Right forelimb (tissue), 1 donor: ENCODE data around the gene GNAO1.

Experiments used
- DNase-seq: peaks from one replicate; pipeline ENCODE4 v3.0.0-alpha.2; 2018

Gene GNAO1

DNA sequence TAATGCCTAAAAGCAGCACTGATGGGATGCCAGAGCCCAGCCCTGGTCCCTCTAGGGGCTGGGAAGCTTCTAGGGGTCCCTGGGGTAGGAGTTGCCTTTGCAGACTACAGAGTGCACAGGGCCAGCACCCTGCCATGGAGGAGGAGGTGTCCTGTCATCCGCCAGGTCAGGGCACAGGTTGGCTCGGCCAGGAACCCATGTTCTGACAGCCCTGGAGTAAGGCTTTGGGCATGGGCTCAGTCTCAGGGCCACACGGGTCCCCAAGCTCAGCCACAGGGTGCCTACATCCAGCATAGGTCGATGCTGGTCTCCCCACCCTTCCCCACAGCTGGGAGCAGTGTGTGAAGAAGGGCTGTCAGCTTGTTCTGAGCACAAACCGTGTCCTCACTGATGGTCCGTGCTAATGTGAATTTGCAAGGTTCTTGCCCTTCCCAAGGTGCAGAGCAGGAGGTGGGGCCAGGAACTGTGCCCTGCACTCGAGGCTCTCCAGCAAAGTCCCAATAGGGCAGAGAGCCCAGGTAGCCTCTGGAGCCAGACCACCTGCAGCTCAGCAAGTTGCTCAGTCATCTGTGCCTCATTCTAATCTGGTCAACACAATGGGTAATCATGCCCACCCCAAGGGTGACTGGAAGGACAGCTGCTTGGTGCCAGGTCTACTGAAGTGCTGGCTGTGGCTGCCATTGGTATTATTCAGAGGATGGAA, 161.2 kb downstream of the GNAO1 start:
- peak; percentile 32 for DNase-seq

DNA sequence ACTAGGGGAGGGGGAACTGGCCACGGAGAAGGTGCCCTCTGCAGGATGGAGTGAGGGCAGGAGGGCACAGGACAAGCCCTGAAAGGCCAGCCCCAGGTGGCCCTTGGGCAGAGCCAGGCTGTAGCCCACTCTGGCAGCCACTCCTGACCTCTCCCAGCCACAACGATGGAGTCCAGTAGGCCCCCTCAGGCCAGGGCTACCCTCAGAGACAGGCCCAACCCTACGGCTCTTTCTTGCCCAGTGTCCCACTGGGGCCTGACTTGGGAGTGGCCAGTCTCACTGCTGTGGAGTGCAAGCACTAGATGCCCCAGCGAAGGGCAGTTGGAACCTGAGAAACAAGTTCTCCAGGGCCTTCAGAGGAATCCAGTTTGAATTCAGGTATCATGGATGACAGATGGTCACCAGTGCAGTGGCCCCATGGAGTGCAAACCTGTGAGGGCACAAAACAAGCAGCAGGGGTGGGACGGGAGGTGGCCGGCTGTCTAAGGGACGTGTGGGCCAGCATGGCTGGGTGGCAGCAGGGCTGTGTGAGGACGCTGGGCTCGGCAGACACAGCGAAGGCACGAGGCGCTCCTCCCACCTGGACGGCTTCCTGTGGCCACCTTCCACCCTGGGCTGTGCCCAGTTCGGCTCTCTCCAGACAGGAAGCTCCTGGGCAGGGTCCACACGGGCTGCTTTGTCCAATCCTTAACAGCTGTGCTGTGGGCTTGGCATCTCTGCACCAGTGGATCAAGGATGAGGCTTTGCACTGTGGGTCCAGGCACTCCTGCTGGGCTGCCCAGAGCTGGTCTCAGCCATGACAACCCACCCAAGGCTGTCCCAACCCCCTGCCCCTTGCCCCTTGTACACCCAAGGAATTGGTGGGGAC, 162.0 kb downstream of the GNAO1 start:
- DNase-seq = peak; percentile 31

DNA sequence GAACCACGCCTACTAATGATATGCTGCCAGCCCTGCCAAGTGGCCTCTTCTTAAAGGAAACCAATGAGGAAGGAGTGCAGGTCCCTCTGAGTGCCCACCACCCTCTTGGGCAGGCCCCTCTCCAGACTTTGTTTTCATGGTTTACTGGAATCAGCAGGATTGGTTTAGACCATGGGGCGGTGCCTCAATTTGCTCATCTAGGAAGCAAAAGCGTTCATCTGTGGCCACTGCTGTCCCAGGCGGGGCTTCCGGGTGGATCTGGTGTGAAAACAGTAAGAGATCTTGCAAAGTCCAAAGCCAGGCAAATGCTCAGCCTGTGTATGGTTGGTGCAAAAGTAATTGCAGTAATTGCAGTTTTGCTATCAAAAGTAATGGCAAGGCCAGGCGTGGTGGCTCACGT, 162.7 kb downstream of the GNAO1 start:
- DNase-seq = no peak

DNA sequence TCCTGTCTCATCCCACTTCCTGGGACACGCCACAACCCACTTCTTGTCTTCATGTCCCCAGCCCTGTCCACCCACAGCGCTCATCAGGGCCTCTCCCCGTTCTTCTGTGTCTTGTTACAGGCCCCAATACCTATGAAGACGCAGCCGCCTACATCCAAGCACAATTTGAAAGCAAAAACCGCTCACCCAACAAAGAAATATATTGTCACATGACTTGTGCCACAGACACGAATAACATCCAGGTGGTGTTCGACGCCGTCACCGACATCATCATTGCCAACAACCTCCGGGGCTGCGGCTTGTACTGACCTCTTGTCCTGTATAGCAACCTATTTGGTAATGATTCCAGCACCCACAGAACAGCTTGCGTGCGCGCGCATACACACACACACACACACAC, 163.5 kb downstream of the GNAO1 start:
- DNase-seq = peak; percentile 33

DNA sequence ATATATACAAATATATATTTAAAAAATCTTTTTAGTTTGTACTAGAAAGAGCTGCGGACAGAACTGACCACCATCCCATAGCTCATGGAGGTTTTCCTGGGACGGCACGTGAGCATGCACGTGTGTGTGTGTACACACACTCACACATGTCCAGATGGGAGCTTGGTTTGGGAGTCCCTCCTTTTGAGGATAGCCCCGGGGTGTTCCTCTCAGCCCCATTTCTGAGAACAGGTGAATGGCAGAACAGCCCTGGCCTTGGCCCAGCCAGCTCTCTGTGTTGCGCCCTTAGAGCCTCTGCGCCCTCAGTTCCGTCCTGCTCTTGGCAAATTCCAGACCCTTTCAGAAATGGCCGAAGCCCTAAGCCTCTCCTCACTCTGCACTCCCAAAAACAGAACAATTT, 163.9 kb downstream of the GNAO1 start:
- peak; percentile 25 for DNase-seq

DNA sequence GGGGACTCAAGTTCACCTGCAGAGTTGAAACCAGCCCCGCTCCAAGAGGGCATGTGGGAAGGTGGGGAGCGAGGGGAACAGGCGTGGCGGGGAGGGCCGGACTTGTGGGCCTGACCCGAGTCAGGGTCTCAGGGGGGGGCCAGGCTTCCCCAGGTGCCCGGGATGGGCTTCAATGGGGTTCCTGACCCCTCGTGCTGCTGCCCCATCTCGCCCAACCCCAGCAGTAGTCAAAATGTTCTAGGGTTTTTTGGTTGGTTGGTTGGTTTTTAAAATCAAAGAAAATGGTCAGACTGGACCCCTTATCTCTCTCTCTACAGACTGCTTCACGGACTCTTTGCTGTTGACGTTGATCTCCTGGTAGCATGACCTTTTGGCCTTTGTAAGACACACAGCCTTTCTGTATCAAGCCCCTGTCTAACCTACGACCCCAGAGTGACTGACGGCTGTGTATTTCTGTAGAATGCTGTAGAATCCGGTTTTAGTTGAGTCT, 164.5 kb downstream of the GNAO1 start:
- no peak for DNase-seq

DNA sequence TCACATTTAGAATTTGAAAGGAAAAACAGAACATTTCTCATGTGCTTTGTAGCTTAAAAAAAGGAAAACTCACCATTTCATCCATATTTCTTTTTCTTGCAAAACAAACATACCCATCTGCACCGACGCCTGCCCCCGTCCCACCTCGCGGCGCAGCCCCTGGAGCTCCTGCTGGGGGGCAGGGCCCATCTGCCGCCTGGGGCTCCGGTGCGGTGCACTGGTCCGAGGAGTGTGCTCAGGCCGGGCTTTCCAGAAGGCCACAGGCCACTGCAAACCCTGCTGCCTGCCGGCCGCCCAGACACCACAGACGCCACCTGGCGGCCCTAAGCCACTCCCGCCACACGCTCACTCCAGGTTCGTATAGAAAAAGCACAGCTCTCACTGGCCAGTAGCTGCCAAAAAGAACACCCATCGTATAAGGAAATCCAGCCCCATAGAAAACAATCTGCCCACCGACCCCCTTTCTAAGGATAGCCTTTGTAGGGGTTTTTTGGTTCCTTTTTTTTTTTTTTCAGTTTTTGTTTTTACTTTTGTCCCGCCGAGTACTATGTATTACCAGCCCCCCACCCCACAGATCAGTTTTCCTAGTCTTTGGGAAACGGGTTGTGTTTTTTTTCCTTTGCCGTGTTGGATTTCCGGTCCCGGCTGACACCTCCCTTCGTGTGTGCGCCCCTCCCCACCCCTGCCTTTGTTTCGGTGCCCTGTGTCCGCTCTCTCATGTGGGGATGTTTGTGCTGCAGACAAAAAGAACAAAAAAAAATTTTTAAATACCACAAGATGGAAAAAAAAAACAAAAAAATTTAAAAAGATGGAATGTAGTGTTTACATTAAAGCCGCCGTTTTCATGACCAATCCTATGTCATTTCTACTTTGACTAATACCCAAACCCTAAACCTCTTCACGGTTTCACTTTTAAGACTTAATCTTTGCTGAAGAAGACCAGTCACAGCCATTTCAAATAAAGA, 165.3 kb downstream of the GNAO1 start:
- peak; percentile 88 for DNase-seq

DNA sequence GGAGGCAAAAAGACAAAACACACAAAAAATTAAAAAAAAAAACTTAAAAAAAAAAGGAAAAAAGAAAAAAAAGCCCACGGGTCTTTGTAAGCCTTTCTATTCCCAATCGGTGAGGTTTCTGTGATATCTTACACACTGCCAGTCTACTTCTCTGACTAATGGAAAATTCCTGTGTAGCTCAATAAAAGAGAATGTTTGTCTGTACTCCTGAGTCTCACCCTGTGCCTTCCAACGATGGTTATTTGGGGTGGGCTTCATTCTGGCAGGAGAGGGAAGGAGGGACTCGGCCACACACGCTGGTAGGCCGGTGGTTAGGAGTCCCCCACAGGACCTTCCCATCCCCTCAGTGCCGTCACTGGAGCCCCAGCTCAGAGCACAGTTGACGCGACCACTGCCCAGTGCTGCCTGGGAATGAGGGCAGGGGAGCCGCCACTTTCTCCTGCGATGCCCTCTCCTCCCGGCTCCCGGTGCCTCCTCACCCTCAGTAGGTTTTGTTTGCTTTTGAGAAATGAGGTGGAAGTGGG, 166.0 kb downstream of the GNAO1 start:
- peak; percentile 51 for DNase-seq

DNA sequence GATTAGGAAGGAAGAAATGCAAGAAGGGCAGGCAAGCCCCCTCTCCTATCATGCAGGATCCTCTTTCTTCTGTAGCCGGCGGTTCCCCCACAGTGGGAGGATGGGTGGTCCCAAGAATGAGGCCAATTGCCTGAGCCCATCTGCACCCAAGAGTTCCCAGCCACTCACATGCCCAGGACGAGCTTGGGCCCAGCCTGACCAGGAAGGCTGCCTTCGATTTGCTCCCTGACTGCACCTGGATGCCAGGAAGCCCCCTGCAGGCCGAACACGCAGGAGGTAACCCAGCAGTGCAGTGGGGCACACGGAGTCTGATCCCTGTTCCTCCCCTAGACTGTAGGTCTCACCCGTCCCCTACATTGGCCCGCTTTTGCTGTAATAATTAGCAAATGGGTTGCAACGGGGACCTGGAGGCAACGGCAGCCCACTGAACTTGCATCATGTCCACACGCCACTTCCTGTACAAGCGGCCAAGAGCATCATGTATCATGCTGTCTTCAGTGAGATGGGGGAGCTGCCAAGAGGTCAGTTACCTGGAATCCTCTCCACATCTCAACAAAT, 166.6 kb downstream of the GNAO1 start:
- peak; percentile 30 for DNase-seq

DNA sequence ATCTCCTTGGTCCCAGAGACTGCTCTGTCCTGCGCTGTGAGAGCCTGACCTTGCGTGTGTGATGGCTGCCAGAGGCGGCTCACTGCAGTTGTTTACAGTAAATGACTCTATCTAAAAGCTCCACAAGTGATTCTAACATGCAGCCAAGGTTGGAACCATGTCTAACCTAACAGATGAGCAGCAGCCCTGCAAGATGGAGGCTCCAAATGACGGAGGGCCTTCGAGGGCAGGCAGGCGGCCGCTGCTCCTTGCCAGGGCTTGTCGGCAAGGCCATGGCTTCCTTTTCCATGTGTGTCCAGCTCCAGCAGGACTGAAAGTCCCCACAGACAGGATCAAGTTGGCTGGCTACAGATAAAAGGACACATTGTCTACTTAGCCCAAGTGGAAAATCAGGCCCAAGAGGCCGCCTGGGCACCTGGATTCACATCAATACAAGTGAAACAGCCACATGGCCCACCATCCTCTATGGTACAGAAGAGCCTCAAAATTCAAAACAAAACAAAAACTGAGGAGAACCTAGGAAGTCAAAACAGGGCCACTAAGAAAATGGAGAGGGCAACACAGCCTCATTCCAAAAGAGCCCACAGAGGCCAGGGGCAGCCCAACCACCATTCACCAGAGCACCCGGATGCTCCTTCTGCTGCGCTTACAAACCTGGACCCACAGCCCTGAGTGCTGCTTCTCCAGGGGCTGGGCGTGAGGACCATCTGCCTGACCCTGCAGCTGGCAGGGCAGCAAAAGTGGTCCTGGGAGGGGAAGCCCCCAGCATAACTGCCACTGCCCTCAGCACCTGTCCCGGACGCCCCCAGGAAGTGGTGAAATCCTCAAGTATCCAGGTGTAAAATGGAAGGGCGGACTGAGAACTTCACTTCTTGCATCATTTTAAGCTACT, 169.1 kb downstream of the GNAO1 start:
- no peak for DNase-seq

DNA sequence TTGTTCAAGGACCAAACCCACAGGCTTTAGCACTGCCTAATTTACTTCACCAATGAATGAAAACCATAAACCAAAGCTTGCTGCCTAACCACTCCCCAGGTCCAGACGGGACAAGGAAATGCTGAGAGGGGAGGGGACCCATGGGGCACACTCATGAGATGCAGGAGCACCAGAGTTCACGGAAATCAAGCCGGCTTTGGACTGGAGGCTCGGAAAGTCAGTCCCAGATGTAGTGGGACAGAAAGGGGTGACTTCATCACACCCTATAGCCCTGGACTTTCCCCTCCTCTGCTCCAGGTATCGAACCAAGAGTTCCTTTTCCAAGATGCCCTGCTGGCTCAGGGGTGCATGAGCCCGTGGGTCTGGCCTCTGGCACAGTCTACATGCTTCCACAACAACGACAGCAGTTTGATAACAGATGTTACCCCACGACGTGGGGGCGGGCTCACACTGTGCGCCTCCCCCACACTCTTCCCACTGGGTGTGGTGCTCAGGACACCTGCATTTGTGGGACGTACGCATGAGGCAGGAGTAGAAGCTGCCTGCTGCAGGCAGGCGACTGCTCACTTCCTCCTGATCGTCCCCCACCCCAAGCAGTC, 170.9 kb downstream of the GNAO1 start:
- no peak for DNase-seq

DNA sequence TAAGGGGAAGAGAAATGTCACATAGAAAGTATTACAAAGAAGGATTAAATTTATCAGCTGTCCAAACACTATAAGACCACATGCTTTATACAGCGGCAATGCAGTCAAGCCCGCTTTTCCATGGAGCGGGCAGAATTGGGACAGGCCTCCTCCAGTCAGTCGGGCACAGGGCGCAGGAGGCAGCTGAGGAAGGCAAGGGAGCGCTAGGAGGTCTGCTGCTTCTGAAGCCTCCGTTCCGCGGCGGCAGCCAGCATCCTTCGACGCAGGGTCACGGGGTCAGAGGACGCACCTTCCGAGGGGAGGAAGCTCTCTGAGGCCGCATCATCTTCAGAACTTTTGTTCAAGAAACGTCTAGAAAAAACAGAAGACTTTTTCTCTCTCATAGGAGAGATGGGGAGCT, 171.4 kb downstream of the GNAO1 start:
- no peak for DNase-seq

DNA sequence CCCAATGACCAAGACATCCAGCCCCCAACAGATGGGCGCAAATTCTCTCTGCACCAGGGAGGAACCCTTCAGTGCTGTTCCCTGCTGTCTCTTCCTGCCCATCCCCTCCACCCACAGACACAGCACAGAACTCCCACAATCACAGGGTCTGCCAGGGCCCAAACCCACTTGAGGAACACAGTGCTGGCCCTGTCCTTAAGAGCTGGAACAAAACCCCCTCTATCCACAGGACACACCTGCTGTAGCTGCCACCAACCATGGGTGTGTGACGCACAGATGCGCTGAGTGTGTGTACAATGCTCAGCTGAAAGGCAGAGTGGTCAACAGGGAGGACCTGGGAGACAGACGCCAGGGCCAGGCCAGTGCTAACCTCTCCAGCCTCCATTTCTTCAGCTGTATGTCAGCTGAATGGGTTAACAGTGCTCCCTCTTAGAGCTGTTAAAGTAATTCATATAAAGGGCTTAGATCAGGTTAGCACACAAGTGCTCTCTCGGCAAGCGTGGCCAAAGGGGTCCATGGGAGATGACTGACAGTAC, 172.0 kb downstream of the GNAO1 start:
- DNase-seq = no peak

DNA sequence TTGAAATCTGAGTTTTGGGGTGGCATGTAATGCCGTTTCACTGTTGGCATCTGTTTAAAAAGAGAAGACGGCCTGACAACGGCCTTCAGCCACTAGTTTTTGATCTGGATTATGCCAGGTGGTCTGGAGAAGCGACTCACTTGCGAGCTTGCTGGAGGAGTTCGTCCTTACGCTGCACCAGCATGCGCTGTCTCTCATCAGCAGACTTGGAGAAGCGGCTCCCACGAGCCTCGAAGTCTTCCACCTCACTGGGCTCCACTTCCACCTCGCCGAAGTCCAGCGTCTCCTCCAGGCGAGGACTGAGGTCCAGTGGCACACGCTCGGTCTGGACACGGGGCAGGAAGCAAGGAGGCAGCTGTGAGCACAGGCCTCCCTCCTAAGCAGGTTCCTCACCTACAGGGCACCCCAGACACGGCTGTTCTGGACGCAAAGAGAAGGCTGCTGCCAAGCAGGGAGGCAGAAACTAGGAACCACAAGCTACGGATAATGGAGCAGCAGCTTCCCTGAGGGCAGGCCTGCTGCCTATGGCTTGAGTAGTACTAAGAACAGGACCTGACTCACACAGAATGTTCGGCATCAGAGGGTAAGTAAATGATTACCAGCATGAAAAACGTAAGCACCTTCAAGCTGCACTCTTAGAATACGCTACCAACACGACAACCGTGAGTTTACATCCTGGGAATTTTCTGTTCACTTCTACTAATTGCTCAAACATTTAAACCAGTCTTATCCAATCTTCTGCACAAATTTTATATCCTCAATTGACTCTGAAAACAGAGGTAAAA, 172.7 kb downstream of the GNAO1 start:
- no peak for DNase-seq

DNA sequence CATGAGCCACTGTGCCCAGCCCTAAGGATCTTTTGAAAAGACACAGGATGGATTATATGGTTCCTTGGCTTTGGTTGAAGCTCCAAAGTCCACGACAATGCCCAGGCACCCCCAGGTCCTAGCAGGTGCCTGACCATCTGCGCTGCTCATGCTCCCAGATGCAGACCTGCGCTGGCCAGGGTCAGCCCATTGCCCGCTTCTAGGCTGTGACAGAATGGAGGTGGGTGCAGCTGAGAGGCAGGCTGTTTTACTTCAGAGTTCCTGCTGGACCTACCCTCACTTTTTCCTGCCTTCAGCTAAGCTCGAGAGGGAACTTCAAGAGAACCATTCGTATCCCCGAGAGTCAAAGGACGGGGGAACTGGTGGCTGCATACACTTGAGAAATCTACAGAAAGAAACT, 173.6 kb downstream of the GNAO1 start:
- DNase-seq = no peak

DNA sequence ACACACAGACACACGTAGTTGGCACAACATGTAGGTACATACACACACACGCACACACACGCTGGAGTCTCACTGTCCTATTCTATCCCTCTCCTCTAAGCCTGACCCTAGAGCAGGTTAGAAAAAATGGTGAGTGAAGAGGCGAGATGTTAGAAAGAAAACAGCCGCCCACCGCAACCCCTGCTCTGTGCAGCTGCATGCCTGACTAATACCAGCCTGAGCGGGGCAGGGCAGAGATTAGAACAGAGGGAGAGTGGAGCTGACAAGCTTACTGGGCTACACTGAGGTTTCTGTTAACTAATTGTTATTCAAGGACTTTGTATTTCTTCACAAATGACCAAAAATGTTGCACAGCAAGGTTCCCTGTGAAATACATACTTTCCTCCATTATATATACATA, 174.3 kb downstream of the GNAO1 start:
- no peak for DNase-seq

DNA sequence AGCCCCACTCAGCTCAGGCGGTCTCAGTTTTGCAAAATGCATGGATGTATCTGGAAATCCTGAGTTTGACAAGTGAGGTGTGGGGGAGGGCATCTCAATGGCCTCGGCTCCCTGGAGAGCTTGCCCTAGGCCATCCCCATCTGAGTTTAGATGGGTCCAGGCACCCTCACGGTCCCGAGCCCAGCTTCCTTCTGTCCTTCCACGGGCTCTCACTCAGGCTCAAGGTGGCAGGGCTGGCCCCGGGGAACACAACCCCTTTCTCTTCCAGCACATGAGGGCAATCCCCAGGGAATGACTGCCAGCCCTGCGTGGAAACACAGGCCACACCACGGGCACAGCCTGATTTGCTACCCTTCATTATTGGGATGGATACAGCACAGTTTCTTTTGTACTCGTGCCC, 175.7 kb downstream of the GNAO1 start:
- DNase-seq = no peak

DNA sequence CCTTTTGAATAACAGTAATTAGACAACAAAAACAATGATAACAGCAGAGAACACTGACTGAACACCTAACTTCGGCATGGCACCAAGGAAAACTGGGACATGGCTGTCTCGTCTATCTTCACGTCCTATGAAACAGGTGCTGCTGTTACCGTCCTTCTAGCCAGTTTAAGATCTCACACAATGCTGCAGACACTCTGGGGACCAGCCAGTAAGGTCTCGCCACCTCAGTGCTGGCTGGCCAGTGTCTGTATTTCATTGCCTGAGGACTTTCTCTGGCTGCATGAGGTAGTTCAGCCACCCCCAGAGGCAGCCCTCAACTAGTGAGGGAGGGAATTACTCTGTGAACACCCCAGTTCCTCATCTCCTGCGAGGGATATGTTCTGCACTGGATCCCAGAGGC, 176.5 kb downstream of the GNAO1 start:
- no peak for DNase-seq

DNA sequence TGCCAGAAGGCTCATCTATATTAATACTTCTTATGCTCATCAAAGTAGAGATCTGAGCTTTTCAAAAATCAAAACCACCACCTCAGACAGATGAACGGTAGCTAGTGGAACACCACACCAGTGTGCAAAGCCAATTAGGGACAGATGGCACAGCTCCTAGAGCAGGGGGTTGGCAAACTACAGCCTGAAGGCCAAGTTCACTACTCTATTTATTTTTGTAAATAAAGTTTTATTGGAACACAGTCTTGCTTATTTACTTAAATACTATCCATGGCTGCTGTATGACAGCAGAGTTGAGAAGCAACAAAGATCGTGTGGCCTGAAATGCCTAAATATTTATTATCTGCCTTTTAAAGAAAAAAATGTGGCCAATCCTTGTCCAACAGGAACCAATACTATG, 177.3 kb downstream of the GNAO1 start:
- no peak for DNase-seq

DNA sequence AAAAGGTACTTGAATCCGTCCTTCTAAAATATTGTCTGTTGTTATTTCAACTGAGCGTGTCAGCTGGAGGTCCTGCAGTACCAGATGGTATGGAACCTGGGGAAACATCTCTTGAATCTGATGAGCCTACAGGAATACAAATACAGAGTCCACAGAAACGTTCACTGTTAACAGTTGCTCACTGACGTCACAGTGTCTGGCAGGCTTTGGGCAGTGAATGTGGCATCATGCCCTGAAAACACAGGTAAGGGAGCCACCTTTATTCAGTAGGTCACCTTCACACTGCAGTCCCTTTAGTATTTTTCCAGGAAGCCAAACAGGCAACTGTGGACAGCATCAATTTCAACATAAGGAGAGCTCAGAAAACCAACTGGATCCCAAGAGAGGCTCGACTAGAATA, 177.9 kb downstream of the GNAO1 start:
- no peak for DNase-seq
